NB4 (cell line): Measurements from ENCODE around the gene CCNL1.
"Not testable (repeated sequence)": the region's sequence is repeated elsewhere in the genome, so short reads cannot be mapped to it uniquely, and the experiment has no call there.

Source experiments
- DNase-seq: peaks from one replicate; pipeline ENCODE4 v3.0.0; 2010; ENCODE audit warnings: low read depth
- H3K4me3 ChIP-seq: one replicate; pipeline ENCODE4 v1.5.1; 2011; ENCODE audit warnings: mild to moderate bottlenecking, low read depth, low read length, moderate library complexity
- MYC ChIP-seq: IDR thresholded peaks from 2 replicates; pipeline ENCODE4 v1.6.1; 2011; ENCODE audit warnings: low read depth, low read length
- POLR2A ChIP-seq: IDR thresholded peaks from 2 replicates; pipeline ENCODE4 v1.6.1; 2011; ENCODE audit warnings: mild to moderate bottlenecking; ENCODE audit not compliant: insufficient read length; ENCODE audit errors: extremely low read depth
- TF ChIP-seq, protein P1 (sequence below): IDR thresholded peaks from 2 replicates; pipeline ENCODE4 v1.6.1; 2011; ENCODE audit warnings: low read depth, low read length
- TF ChIP-seq, protein P2 (sequence below): IDR thresholded peaks from one replicate; pipeline ENCODE4 v1.5.1; 2012; ENCODE audit warnings: low read depth, low read length

Gene CCNL1

DNA sequence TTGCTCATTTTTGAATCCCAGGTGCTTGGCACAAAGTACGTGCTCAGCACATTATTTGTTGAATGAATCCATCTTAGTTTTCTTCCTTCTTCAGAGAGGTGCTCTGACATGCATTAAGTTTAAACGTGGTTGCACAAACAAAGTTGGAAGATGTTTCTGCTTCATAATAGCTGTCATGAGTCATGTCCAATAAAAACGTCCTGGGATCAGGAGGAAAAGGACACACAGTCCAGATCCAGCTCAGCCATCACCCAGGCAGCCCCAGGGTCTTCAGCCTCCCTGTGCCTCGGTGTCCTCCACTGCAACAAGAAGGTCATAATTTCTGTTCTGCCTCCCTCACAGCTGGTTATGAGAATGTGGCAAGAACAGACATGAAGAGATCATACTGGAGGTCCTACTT, 55.4 kb downstream of the CCNL1 start:
- H3K4me3 ChIP-seq: no peak overlapping the region
- TF ChIP-seq, protein P1, sequence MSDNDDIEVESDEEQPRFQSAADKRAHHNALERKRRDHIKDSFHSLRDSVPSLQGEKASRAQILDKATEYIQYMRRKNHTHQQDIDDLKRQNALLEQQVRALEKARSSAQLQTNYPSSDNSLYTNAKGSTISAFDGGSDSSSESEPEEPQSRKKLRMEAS: no peak
- no peak for DNase-seq

DNA sequence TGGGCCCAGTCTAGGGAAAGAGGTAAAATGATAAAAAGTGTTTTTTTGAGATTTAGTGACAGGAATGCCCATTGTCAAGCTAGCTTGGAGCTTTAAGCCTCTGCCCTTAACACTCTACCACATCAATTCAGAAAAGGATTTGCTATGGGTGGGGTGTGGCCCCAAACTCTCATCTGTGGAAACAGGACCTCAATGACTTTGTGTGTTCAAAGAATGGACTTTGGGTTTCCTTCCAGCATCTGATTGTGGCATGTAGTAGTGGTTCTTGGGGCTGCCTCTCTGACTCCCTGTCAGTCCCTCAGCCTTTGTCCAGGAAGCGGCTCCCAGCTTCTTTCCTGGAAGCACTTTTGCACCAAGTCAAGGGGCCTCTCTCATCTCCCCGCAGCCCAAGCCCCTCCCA, 56.1 kb downstream of the CCNL1 start:
- DNase-seq: no peak
- no peak overlapping the region for H3K4me3 ChIP-seq
- TF ChIP-seq MYC (no peak), POLR2A (no peak)
- TF ChIP-seq, protein P1: no peak
- TF ChIP-seq, protein P2, sequence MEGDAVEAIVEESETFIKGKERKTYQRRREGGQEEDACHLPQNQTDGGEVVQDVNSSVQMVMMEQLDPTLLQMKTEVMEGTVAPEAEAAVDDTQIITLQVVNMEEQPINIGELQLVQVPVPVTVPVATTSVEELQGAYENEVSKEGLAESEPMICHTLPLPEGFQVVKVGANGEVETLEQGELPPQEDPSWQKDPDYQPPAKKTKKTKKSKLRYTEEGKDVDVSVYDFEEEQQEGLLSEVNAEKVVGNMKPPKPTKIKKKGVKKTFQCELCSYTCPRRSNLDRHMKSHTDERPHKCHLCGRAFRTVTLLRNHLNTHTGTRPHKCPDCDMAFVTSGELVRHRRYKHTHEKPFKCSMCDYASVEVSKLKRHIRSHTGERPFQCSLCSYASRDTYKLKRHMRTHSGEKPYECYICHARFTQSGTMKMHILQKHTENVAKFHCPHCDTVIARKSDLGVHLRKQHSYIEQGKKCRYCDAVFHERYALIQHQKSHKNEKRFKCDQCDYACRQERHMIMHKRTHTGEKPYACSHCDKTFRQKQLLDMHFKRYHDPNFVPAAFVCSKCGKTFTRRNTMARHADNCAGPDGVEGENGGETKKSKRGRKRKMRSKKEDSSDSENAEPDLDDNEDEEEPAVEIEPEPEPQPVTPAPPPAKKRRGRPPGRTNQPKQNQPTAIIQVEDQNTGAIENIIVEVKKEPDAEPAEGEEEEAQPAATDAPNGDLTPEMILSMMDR: no peak

DNA sequence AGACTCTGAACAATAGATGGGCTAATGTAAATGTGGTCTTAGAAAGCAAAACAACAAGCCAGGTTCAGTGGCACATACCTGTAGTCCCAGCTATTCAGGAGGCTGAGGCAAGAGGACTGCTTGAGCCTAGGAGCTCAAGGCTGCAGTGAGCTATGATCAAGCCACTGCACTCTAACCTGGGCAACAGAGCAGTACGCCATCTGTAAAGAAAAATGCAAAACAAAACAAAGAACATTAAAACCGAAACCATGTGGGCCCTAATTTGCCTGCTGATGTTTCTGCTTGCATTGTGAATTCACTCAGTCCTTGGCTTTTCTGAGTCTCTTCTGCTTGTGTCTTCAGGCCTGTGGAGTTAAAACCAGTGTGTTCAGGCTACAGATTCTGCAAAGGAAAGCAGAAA, 56.7 kb downstream of the CCNL1 start:
- no peak for TF ChIP-seq POLR2A
- no peak for TF ChIP-seq MYC
- TF ChIP-seq, protein P2: no peak
- TF ChIP-seq, protein P1: no peak
- DNase-seq: no peak
- H3K4me3 ChIP-seq: no peak overlapping the region

DNA sequence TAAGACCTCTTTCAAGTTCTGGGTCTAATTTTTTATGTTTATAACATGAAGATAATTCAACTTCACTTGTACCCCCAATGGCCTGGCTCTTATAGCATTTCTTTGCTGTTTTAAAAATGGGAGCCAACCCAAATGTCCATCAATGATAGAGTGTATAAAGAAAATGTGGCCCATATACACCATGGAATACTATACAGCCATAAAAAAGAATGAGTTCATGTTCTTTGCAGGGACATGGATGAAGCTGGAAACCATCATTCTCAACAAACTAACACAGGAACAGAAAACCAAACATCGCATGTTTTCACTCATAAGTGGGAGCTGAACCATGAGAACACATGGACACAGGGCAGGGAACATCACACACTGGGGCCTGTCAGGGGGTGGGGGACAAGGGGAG, 57.4 kb downstream of the CCNL1 start:
- H3K4me3 ChIP-seq, DNase-seq: not testable (repeated sequence)

DNA sequence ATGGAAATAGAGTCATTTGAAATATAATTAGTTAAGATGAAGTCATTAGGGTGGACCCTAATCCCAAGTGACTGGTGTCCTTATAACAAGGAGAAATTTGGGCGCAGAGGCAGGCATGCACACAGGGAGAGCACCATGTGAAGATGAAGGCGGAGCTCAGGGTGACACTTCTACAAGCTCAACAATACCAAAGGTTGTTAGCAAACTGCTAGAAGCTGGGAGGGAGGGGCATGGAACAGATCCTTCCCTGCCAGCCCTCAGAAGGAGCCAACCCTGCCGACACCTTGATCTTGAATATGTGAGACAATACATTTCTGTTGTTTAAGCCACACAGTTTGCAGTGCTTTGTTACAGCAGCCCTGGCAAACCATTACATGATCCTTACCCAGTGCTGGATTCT, 57.8 kb downstream of the CCNL1 start:
- H3K4me3 ChIP-seq: no peak overlapping the region
- TF ChIP-seq, protein P2: no peak
- TF ChIP-seq, protein P1: no peak
- TF ChIP-seq MYC (no peak), POLR2A (no peak)

DNA sequence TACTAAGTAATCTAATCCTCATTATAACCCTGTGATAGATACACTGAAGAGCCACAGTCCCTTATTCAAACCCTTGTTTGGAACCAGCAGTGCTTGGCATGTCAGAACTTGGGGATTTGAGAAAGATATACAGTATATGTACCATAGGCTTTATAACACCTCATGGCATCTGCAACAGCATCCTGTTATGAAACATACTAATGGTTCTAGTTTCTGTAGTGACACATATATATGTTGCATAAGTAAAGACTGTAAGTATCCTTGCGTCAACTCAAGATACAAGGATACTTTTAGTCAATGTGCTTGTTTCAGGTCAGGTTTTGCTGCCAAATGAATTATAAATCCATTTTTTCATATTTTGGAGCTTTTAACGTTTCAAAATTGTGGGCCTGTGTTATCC, 58.5 kb downstream of the CCNL1 start:
- no peak for TF ChIP-seq MYC
- no peak overlapping the region for H3K4me3 ChIP-seq
- no peak for DNase-seq

More for the DNA sequence above, 57.8 kb downstream of the CCNL1 start:
- no peak for DNase-seq

DNA sequence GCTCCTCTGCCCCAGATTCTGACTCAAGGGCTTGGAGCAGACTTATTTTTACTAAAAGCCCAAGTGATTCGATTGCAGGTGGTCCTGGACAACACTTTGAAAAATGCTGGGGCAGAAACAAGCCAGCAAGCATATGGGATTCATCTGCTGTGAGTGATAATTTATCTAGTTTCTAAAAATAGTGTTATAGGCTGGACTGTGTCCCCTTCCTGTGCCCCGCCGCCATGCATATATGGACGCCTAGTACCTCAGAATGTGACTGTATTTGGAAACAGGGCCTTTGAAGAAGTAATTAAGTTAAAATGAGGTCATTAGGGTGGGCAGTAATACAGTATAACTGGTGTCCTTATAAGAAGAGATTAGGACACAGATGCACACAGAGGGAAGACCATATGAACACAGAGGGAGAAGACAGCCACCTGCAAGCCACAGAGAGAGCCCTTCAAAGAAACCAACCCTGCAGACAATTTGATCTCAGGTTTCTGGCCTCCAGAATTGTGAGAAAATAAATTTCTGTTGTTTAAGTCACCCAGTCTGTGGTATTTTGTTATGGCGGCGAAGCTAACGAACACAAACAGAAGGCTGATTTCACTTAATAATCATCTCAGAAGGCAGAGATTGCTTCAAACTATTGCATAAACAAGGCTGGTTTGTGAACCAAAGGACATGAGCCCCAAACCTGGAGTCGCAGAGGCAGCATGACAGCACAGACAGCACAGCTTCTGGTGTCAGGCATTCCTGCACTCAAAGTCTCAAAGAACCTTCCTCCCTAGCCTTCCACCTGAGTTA, 59.1 kb downstream of the CCNL1 start:
- TF ChIP-seq POLR2A (no peak), MYC (no peak)
- H3K4me3 ChIP-seq: no peak overlapping the region

DNA sequence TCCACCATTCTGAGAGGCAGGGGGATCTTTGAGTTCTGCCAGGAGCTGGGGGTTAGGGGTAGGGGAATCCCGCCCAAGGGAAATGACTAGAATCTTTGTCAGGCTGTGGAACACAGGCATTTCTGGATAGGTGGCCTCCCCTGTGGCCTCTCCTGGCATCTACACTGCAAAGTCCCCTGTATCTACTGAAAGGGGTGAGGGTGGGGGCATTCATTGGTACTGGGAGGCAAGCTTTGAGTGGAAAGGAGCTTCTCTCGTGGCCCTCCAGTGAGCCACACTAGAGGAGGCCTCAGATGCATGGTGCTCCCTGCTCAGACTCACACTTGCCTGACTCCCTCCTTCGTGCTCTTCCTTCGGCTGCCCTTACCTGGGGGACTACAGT, 59.9 kb downstream of the CCNL1 start:
- H3K4me3 ChIP-seq: no peak overlapping the region
- TF ChIP-seq MYC (no peak), POLR2A (no peak)
- TF ChIP-seq, protein P1: no peak
- TF ChIP-seq, protein P2: no peak
- DNase-seq: no peak

More for the DNA sequence above, 59.1 kb downstream of the CCNL1 start:
- DNase-seq: no peak
